Panc1 (cell line): Measurements from ENCODE around the gene FBF1. TPM values are rescaled to one million over a fixed set of nuclear protein-coding genes. Genes with fewer than 3 reads are reported as not detected.

Experiments used
- ATAC-seq: fragments of 200-7000 bp; cut with Tn5 transposase; 2 replicates; pipeline ENCODE4 v1.9.1; 2020; ENCODE audit warnings: mild to moderate bottlenecking, moderate library complexity
- BruUV-seq: library from RNA; stranded (reverse); fragments of 400-500 nt; replicated peaks from 2 replicates; lab custom pipeline; 2021; lab: Mats Ljungman, UMichigan
- CTCF ChIA-PET: fragments of 300-600 bp; sonication (Branson Sonifier 250); formaldehyde crosslinking; loops from one replicate; lab custom pipeline; 2022; ENCODE audit warnings: antibody characterized with exemption; lab: Charles Lee
- POLR2A ChIA-PET: fragments of 300-600 bp; sonication (Branson Sonifier 250); formaldehyde crosslinking; loops from one replicate; lab custom pipeline; 2022; ENCODE audit warnings: antibody characterized with exemption; lab: Charles Lee
- DNase-seq: peaks from one replicate; pipeline ENCODE4 v3.0.0-alpha.2; 2010; ENCODE audit warnings: low read depth, low spot score
- H3K27ac ChIP-seq: 2 replicates; pipeline ENCODE4 v1.5.1; 2011; ENCODE audit warnings: mild to moderate bottlenecking, low read length, inconsistent platforms
- H3K27me3 ChIP-seq: fragments of 200-500 bp; sonication (Bioruptor generic); 2 replicates; pipeline ENCODE4 v1.6.0; 2014; ENCODE audit warnings: low read length, inconsistent platforms; ENCODE audit not compliant: control insufficient read depth, insufficient read depth
- H3K36me3 ChIP-seq: fragments of 200-500 bp; sonication (Bioruptor generic); 2 replicates; pipeline ENCODE4 v1.5.1; 2014; ENCODE audit warnings: inconsistent platforms, mild to moderate bottlenecking, low read length, moderate library complexity; ENCODE audit not compliant: control insufficient read depth, insufficient read depth
- H3K4me1 ChIP-seq: 2 replicates; pipeline ENCODE4 v1.5.1; 2011; ENCODE audit warnings: inconsistent platforms, mild to moderate bottlenecking, low read length, moderate library complexity; ENCODE audit not compliant: control insufficient read depth, insufficient read depth
- H3K4me3 ChIP-seq, 2 experiments: 2 replicates each; pipeline ENCODE4 v1.5.1; 2011 to 2012; ENCODE audit warnings: low read depth in 2 of 2, low read length in 2 of 2, mild to moderate bottlenecking in 2 of 2, inconsistent platforms in 1 of 2, moderate library complexity in 1 of 2
- H3K9me3 ChIP-seq: fragments of 200-500 bp; sonication (Bioruptor generic); 2 replicates; pipeline ENCODE4 v1.5.1; 2014; ENCODE audit warnings: low read depth, mild to moderate bottlenecking, inconsistent platforms, low read length, moderate library complexity; ENCODE audit not compliant: control insufficient read depth, insufficient read depth
- POLR2AphosphoS5 ChIP-seq: IDR thresholded peaks from 2 replicates; pipeline ENCODE4 v1.6.1; 2012; ENCODE audit warnings: mild to moderate bottlenecking, low read depth, low read length, moderate library complexity
- SIN3A ChIP-seq: IDR thresholded peaks from 2 replicates; pipeline ENCODE4 v1.6.1; 2012; ENCODE audit warnings: low read depth, mild to moderate bottlenecking, low read length, moderate library complexity, borderline replicate concordance; ENCODE audit not compliant: insufficient read depth
- TCF7L2 ChIP-seq: IDR thresholded peaks from 2 replicates; pipeline ENCODE4 v1.6.1; 2011; ENCODE audit warnings: mild to moderate bottlenecking, low read depth, low read length, inconsistent platforms
- in situ Hi-C: cut with HindIII; loops from 2 replicates; pipeline ENCODE4 v1.10.0; 2016; ENCODE audit warnings: low sequenced_read_pairs, low pct_unique_long_range_greater_than_20kb
- intact Hi-C: fragments of 100-400 bp; cut with micrococcal nuclease; formaldehyde crosslinking; loops from one replicate; pipeline ENCODE4 v1.10.0; 2022; ENCODE audit not compliant: unreplicated experiment
- total RNA-seq: library from RNA; stranded (reverse); gene quantifications from one replicate; pipeline ENCODE4 v1.2.1, GENCODE V29; 2021; ENCODE audit not compliant: unreplicated experiment
- TF ChIP-seq, protein P1 (sequence below): fragments of 450-650 bp; IDR thresholded peaks from 2 replicates; pipeline ENCODE4 v1.5.1; 2017; ENCODE audit warnings: mild to moderate bottlenecking
- TF ChIP-seq, protein P2 (sequence below), 2 experiments: IDR thresholded peaks; 2 replicates each; pipeline ENCODE4 v1.6.1; 2011 to 2012; ENCODE audit warnings: low read depth in 2 of 2, control low read depth in 1 of 2, low read length in 1 of 2, mild to moderate bottlenecking in 1 of 2, moderate library complexity in 1 of 2; ENCODE audit not compliant: insufficient read depth in 1 of 2

FBF1 gene
- total RNA-seq, 1 experiment from 2014 or later: 32.5 TPM

DNA sequence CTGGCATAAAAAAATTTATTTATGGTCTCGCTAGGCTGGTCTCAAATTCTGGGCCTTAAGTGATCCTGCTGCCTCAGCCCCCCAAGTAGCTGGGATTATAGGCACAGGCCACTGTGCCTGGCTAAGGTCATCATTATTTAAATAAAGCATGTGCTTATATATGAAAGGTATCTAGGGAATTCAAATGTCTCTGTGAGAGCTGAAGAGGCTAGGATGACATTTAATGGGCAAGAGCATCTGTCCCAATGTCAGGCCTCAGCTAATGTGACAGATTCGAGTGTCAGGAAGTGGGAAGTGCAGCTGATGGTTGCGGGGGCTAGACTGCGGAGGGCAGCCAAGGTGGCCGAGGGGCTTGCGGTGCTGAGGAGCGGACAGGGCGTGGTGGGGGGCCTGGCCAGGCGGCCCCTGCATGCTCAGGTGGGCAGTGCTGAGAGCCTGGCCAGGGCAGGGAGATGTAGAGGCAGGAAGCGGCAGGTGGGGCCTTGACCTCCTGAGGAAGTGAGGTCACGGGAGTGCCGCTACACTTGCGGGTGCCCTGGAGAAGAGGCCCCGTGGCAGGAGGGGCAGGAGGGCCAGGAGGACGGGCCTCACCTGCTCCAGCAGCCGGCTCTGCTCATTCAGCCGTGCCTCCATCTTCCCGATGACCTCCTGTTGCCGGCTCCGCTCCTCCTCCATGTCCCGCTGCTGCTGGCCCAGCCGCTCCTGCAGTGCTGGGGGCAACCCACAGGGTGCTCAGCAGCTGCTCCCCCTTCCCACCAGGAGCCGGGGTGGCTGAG lies 23.5 kb downstream of the FBF1 start:
- CTCF ChIA-PET: no interaction called here
- no peak for ATAC-seq
- in situ Hi-C loops: no loop called here

DNA sequence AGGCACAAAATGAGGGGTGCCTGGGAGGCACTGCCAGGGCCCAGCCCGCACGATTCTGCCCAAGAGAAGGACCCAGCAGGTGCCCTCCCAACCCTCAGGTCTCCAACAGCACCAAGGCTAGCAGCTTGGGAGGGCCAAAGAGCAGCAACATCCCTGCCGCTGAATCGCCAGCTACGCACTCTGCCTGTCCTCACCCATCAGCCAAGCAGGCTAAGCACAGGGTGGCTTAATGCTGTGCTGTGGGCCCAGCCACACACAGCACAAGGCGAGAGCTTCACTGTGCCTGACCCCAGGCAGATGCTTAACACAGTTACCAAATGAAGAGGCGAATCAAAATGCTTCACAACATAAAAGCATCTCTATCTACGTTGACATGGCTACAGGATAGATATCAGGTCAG lies 25.6 kb downstream of the FBF1 start:
- DNase-seq: no peak
- ChIA-PET POLR2A (no interaction called here), CTCF (no interaction called here)
- H3K4me3 ChIP-seq: no peak overlapping the region
- no TSS peak for BruUV-seq
- no peaks in the 10 kb centered on the region for H3K4me1 ChIP-seq
- H3K9me3 ChIP-seq: no peaks in the 10 kb centered on the region
- H3K27ac ChIP-seq: no peak overlapping the region
- intact Hi-C loops: no loop called here
- TF ChIP-seq SIN3A: no peak
- TF ChIP-seq, protein P1, sequence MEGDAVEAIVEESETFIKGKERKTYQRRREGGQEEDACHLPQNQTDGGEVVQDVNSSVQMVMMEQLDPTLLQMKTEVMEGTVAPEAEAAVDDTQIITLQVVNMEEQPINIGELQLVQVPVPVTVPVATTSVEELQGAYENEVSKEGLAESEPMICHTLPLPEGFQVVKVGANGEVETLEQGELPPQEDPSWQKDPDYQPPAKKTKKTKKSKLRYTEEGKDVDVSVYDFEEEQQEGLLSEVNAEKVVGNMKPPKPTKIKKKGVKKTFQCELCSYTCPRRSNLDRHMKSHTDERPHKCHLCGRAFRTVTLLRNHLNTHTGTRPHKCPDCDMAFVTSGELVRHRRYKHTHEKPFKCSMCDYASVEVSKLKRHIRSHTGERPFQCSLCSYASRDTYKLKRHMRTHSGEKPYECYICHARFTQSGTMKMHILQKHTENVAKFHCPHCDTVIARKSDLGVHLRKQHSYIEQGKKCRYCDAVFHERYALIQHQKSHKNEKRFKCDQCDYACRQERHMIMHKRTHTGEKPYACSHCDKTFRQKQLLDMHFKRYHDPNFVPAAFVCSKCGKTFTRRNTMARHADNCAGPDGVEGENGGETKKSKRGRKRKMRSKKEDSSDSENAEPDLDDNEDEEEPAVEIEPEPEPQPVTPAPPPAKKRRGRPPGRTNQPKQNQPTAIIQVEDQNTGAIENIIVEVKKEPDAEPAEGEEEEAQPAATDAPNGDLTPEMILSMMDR: no peak
- no peak for TF ChIP-seq TCF7L2
- TF ChIP-seq, protein P2, sequence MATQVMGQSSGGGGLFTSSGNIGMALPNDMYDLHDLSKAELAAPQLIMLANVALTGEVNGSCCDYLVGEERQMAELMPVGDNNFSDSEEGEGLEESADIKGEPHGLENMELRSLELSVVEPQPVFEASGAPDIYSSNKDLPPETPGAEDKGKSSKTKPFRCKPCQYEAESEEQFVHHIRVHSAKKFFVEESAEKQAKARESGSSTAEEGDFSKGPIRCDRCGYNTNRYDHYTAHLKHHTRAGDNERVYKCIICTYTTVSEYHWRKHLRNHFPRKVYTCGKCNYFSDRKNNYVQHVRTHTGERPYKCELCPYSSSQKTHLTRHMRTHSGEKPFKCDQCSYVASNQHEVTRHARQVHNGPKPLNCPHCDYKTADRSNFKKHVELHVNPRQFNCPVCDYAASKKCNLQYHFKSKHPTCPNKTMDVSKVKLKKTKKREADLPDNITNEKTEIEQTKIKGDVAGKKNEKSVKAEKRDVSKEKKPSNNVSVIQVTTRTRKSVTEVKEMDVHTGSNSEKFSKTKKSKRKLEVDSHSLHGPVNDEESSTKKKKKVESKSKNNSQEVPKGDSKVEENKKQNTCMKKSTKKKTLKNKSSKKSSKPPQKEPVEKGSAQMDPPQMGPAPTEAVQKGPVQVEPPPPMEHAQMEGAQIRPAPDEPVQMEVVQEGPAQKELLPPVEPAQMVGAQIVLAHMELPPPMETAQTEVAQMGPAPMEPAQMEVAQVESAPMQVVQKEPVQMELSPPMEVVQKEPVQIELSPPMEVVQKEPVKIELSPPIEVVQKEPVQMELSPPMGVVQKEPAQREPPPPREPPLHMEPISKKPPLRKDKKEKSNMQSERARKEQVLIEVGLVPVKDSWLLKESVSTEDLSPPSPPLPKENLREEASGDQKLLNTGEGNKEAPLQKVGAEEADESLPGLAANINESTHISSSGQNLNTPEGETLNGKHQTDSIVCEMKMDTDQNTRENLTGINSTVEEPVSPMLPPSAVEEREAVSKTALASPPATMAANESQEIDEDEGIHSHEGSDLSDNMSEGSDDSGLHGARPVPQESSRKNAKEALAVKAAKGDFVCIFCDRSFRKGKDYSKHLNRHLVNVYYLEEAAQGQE (IDR thresholded peaks at IDR 0.05; ENCODE audit: insufficient read depth in 1 of 2, low read depth in 2 of 2, low read length in 1 of 2): no peak
- TF ChIP-seq POLR2AphosphoS5: no peak
- in situ Hi-C loops: no loop called here
- H3K36me3 ChIP-seq: no peaks in the 10 kb centered on the region
- 0 out of 2 replicates have a peak, but pooled peaks have one; percentile 22 for ATAC-seq
- no peaks in the 10 kb centered on the region for H3K27me3 ChIP-seq

More for the DNA sequence above, 23.5 kb downstream of the FBF1 start:
- BruUV-seq: no TSS peak
- Histone ChIP-seq H3K27me3 (no peaks in the 10 kb centered on the region), H3K9me3 (no peaks in the 10 kb centered on the region), H3K27ac (no peak overlapping the region), H3K4me3 (no peak overlapping the region), H3K36me3 (no peaks in the 10 kb centered on the region), H3K4me1 (no peaks in the 10 kb centered on the region)
- POLR2A ChIA-PET: no interaction called here
- intact Hi-C loops: no loop called here
- TF ChIP-seq, protein P2 (IDR thresholded peaks at IDR 0.05; ENCODE audit: insufficient read depth in 1 of 2, low read depth in 2 of 2, low read length in 1 of 2): no peak
- TF ChIP-seq, protein P1: no peak
- TF ChIP-seq TCF7L2: no peak
- TF ChIP-seq SIN3A: no peak
- no peak for TF ChIP-seq POLR2AphosphoS5
- no peak for DNase-seq
